A673 (cell line): ENCODE results near the gene RPL32.

Source experiments
- CTCF ChIP-seq: fragments of 300-800, 200-600 bp; sonication (generic); conservative IDR thresholded peaks from 2 replicates; pipeline ENCODE4 v1.5.1; 2017; ENCODE audit warnings: low read depth, mild to moderate bottlenecking, antibody characterized with exemption, low read length, moderate library complexity, mixed read lengths
- EZH2 ChIP-seq: fragments of 200-600 bp; sonication (generic); IDR thresholded peaks from 2 replicates; pipeline ENCODE4 v1.6.1; 2017; ENCODE audit warnings: borderline replicate concordance, low read depth, mild to moderate bottlenecking, mixed read lengths, antibody characterized with exemption, low read length; ENCODE audit not compliant: poor library complexity, severe bottlenecking

- TF ChIP-seq CTCF (no peak), EZH2 (no peak)
Observed at GRCh38 chr3:12816521-12817342, 24.6 kb downstream of the RPL32 start.
